IMR-90 (cell line): ENCODE data around the gene C17orf50.

Experiments
- FOS ChIP-seq: fragments of 150-350 bp; IDR thresholded peaks from 2 replicates; pipeline ENCODE4 v1.6.1; 2016; ENCODE audit warnings: low read depth, low read length
- MAFK ChIP-seq: IDR thresholded peaks from 2 replicates; pipeline ENCODE4 v1.6.1; 2012; ENCODE audit warnings: low read depth, low read length, improper control_type of control experiment
- MXI1 ChIP-seq: IDR thresholded peaks from 2 replicates; pipeline ENCODE4 v1.6.1; 2012; ENCODE audit warnings: low read depth, mild to moderate bottlenecking, low read length, moderate library complexity, borderline replicate concordance
- POLR2A ChIP-seq: IDR thresholded peaks from 2 replicates; pipeline ENCODE4 v1.6.1; 2012; ENCODE audit warnings: mild to moderate bottlenecking, low read depth, low read length
- RAD21 ChIP-seq: IDR thresholded peaks from 2 replicates; pipeline ENCODE4 v1.6.1; 2012; ENCODE audit warnings: low read length, improper control_type of control experiment
- RCOR1 ChIP-seq: IDR thresholded peaks from 2 replicates; pipeline ENCODE4 v1.6.1; 2012; ENCODE audit warnings: mild to moderate bottlenecking, low read length, improper control_type of control experiment; ENCODE audit not compliant: insufficient replicate concordance
- RFX5 ChIP-seq: IDR thresholded peaks from 2 replicates; pipeline ENCODE4 v1.8.0; 2012; ENCODE audit warnings: low read depth, mild to moderate bottlenecking, low read length, moderate library complexity
- USF2 ChIP-seq: fragments of 150-350 bp; IDR thresholded peaks from 2 replicates; pipeline ENCODE4 v1.6.1; 2017; ENCODE audit warnings: mild to moderate bottlenecking, antibody characterized with exemption, low read length, low read depth
- TF ChIP-seq, protein P1 (sequence below): conservative IDR thresholded peaks from 2 replicates; pipeline ENCODE4 v1.5.1; 2012; ENCODE audit warnings: mild to moderate bottlenecking, low read depth, low read length, improper control_type of control experiment

- TF ChIP-seq RFX5, result no peak
- TF ChIP-seq, protein P1, sequence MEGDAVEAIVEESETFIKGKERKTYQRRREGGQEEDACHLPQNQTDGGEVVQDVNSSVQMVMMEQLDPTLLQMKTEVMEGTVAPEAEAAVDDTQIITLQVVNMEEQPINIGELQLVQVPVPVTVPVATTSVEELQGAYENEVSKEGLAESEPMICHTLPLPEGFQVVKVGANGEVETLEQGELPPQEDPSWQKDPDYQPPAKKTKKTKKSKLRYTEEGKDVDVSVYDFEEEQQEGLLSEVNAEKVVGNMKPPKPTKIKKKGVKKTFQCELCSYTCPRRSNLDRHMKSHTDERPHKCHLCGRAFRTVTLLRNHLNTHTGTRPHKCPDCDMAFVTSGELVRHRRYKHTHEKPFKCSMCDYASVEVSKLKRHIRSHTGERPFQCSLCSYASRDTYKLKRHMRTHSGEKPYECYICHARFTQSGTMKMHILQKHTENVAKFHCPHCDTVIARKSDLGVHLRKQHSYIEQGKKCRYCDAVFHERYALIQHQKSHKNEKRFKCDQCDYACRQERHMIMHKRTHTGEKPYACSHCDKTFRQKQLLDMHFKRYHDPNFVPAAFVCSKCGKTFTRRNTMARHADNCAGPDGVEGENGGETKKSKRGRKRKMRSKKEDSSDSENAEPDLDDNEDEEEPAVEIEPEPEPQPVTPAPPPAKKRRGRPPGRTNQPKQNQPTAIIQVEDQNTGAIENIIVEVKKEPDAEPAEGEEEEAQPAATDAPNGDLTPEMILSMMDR, result no peak
- no peak for TF ChIP-seq FOS
- no peak for TF ChIP-seq POLR2A
- no peak for TF ChIP-seq RAD21
- no peak for TF ChIP-seq USF2
- no peak for TF ChIP-seq MAFK
- no peak for TF ChIP-seq RCOR1
- no peak for TF ChIP-seq MXI1
Observed at GRCh38 chr17:35728551-35728950, 32.1 kb upstream of the C17orf50 start.
